ENCODE data around the gene BSG.

DNA sequence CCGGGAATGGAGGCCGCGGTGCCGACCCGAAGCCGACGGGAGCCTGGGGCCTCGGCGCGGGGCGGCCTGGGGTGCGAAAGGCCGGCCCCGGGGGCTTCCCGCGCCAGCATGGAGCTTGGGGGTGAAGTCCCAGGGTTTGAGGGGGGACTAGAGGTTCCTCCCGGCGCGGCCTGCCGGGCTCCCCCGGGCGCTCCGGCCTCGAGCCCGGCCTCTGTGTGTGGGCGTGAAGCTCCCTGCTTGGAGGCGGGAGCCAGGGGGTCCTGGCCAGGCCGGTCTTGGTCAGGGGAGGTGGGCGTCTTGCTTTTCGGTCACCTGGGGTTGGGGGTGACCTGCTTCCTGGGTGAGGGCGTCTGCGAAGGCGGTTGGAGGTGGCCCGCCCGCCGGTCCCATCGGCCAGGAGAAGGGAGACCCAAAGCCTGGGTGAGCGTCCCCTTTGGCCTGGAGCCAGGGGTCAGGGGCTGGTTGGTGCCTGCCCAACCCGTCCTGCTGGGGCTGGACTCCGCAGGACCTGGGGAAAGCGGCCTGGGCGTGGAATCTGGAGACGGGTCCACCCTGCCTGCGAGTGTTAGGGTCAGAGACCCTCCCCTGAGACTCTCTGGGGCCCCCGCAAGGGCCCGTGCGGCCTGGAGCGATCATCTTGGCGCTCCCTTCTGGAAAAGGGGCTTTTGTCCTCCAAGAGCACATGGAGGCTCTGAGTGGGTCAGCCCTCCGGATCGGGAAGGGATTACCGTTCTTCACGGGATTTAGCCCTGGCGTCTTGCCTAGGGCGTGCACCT lies 535 bp downstream of the BSG start:
- TF ChIP-seq, protein P1, sequence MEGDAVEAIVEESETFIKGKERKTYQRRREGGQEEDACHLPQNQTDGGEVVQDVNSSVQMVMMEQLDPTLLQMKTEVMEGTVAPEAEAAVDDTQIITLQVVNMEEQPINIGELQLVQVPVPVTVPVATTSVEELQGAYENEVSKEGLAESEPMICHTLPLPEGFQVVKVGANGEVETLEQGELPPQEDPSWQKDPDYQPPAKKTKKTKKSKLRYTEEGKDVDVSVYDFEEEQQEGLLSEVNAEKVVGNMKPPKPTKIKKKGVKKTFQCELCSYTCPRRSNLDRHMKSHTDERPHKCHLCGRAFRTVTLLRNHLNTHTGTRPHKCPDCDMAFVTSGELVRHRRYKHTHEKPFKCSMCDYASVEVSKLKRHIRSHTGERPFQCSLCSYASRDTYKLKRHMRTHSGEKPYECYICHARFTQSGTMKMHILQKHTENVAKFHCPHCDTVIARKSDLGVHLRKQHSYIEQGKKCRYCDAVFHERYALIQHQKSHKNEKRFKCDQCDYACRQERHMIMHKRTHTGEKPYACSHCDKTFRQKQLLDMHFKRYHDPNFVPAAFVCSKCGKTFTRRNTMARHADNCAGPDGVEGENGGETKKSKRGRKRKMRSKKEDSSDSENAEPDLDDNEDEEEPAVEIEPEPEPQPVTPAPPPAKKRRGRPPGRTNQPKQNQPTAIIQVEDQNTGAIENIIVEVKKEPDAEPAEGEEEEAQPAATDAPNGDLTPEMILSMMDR (IDR thresholded peaks at IDR 0.05), result no peak
- no peak for TF ChIP-seq EP300 (IDR thresholded peaks at IDR 0.05)
